Right ventricle myocardium superior (tissue), 1 donor: ENCODE measurements around the gene EMD. TPM values are rescaled to one million over a fixed set of nuclear protein-coding genes. Genes with fewer than 3 reads are reported as not detected.

ENCODE experiments used
- ATAC-seq: fragments of 200-7000 bp; cut with Tn5 transposase; one replicate; pipeline ENCODE4 v1.9.1; 2020; ENCODE audit warnings: mild to moderate bottlenecking; ENCODE audit not compliant: poor library complexity
- DNase-seq: peaks from one replicate; pipeline ENCODE4 v3.0.0-alpha.2; 2020
- intact Hi-C: fragments of 100-400 bp; cut with DNase I; formaldehyde crosslinking; loops from one replicate; pipeline ENCODE4 v1.11.2; 2022
- total RNA-seq: library from RNA; stranded (reverse); fragmentation: NEBNext Ultra II Directional; extraction: Animal tissue kit (Norgen Biotek cat#: 25700); gene quantifications from one replicate; pipeline ENCODE4 v1.2.1, GENCODE V29; 2021
- donor health status: DM: no; HTN: yes; CAD: no; lungs with severe emphysema.

The EMD gene
- total RNA-seq, 1 donor from 2014 or later: 49.2 TPM

- ATAC-seq: no peak
- no peak for DNase-seq
Observed at GRCh38 chrX:154401918-154402621, 23.0 kb downstream of the EMD start.

GRCh38 chrX:154402622-154403127, 23.6 kb downstream of the EMD start:
- ATAC-seq: no peak
- no peak for DNase-seq
- intact Hi-C loops: loop anchor here (10.0 kb wide), 1 partner anchor 52 kb away; the partner anchor contains the start of gene PLXNA3

More at GRCh38 chrX:154401918-154402621, 23.0 kb downstream of the EMD start:
- intact Hi-C loops: loop anchor here (10.0 kb wide), 1 partner anchor 53 kb away; the partner anchor contains the start of gene PLXNA3

- ATAC-seq (no peak), DNase-seq (no peak)
- intact Hi-C loops: loop anchor here (10.0 kb wide), 1 partner anchor 52 kb away; the partner anchor contains the start of gene PLXNA3
Observed at GRCh38 chrX:154403192-154403591, 24.1 kb downstream of the EMD start.

GRCh38 chrX:154403858-154404257, 24.8 kb downstream of the EMD start:
- intact Hi-C loops: loop anchor here (10.0 kb wide), 1 partner anchor 51 kb away; the partner anchor contains the start of gene PLXNA3
- ATAC-seq (no peak), DNase-seq (no peak)

GRCh38 chrX:154404625-154405192, 25.6 kb downstream of the EMD start:
- DNase-seq (no peak), ATAC-seq (no peak)
- intact Hi-C loops: loop anchor here (10.0 kb wide), 1 partner anchor 50 kb away; the partner anchor contains the start of gene PLXNA3

GRCh38 chrX:154408659-154409221, 29.6 kb downstream of the EMD start:
- intact Hi-C loops: loop anchor here (10.0 kb wide), 1 partner anchor 46 kb away; the partner anchor contains the start of gene PLXNA3
- DNase-seq (no peak), ATAC-seq (no peak)

- peak; percentile 54 for ATAC-seq
- peak; percentile 88 for DNase-seq
- intact Hi-C loops: loop anchor here (10.0 kb wide), 1 partner anchor 45 kb away; the partner anchor contains the start of gene PLXNA3
Observed at GRCh38 chrX:154409222-154409871, 30.3 kb downstream of the EMD start, which contains the start of gene DNASE1L1. Gene DNASE1L1 (minus strand): TSS chrX:154409254. CDS start chrX:154405568, 3,686 bp downstream.

- ATAC-seq: peak; percentile 85
- peak; percentile 78 for DNase-seq
- intact Hi-C loops: no loop called here
Observed at GRCh38 chrX:154411981-154412340, 32.9 kb downstream of the EMD start.

GRCh38 chrX:154412468-154412867, 33.4 kb downstream of the EMD start:
- intact Hi-C loops: no loop called here
- ATAC-seq: no peak
- DNase-seq: peak; percentile 49

- ATAC-seq (no peak), DNase-seq (no peak)
- intact Hi-C loops: no loop called here
Observed at GRCh38 chrX:154413142-154413541, 34.0 kb downstream of the EMD start.

GRCh38 chrX:154417157-154417556, 38.1 kb downstream of the EMD start:
- no peak for ATAC-seq

GRCh38 chrX:154419189-154419588, 40.1 kb downstream of the EMD start:
- DNase-seq (no peak), ATAC-seq (no peak)
- intact Hi-C loops: no loop called here

More at GRCh38 chrX:154417157-154417556, 38.1 kb downstream of the EMD start:
- no peak for DNase-seq
- intact Hi-C loops: no loop called here

GRCh38 chrX:154419688-154420401, 40.8 kb downstream of the EMD start:
- intact Hi-C loops: no loop called here
- ATAC-seq: peak; percentile 93
- peak; percentile 60 for DNase-seq

GRCh38 chrX:154420402-154420756, 41.3 kb downstream of the EMD start:
- intact Hi-C loops: no loop called here

GRCh38 chrX:154426916-154427770, 48.0 kb downstream of the EMD start:
- DNase-seq (no peak), ATAC-seq (no peak)
- intact Hi-C loops: no loop called here

More at GRCh38 chrX:154420402-154420756, 41.3 kb downstream of the EMD start:
- peak; percentile 38 for ATAC-seq
- DNase-seq: no peak

- DNase-seq (peak; percentile 96), ATAC-seq (peak; percentile 99)
- intact Hi-C loops: no loop called here
Observed at GRCh38 chrX:154428176-154429171, 49.4 kb downstream of the EMD start, which contains the start of gene ATP6AP1. Gene ATP6AP1 (plus strand): TSS chrX:154428677. CDS start chrX:154428693, 16 bp downstream.
